ENCODE data around the gene OSBPL1A.

The OSBPL1A gene

GRCh38 chr18:24254071-24254470 is 143.6 kb downstream of the OSBPL1A start:
- H3K27ac ChIP-seq = no peak overlapping the region
- TF ChIP-seq ZFX (IDR thresholded peaks at IDR 0.05; ENCODE audit: borderline replicate concordance) (no peak), CTCF (IDR thresholded peaks at IDR 0.05) (no peak)

GRCh38 chr18:24249716-24250115 is 147.9 kb downstream of the OSBPL1A start:
- H3K27ac ChIP-seq = no peak overlapping the region
- TF ChIP-seq ZFX (IDR thresholded peaks at IDR 0.05; ENCODE audit: borderline replicate concordance) = no peak
- no peak for TF ChIP-seq CTCF (IDR thresholded peaks at IDR 0.05)

- no peak for TF ChIP-seq CTCF (IDR thresholded peaks at IDR 0.05)
- no peak for TF ChIP-seq ZFX (IDR thresholded peaks at IDR 0.05; ENCODE audit: borderline replicate concordance)
- H3K27ac ChIP-seq = no peak overlapping the region
Observed at GRCh38 chr18:24248359-24248758, 149.3 kb downstream of the OSBPL1A start.

- no peak for TF ChIP-seq ZFX (IDR thresholded peaks at IDR 0.05; ENCODE audit: borderline replicate concordance)
- no peak for TF ChIP-seq CTCF (IDR thresholded peaks at IDR 0.05)
- no peak overlapping the region for H3K27ac ChIP-seq
Observed at GRCh38 chr18:24246143-24246542, 151.5 kb downstream of the OSBPL1A start.

- no peak overlapping the region for H3K27ac ChIP-seq
- no peak for TF ChIP-seq CTCF (IDR thresholded peaks at IDR 0.05)
- TF ChIP-seq ZFX (IDR thresholded peaks at IDR 0.05; ENCODE audit: borderline replicate concordance) = no peak
Observed at GRCh38 chr18:24244698-24245097, 152.9 kb downstream of the OSBPL1A start.

- no peak overlapping the region for H3K27ac ChIP-seq
- TF ChIP-seq ZFX (IDR thresholded peaks at IDR 0.05; ENCODE audit: borderline replicate concordance) (no peak), CTCF (IDR thresholded peaks at IDR 0.05) (no peak)
Observed at GRCh38 chr18:24243677-24244076, 153.9 kb downstream of the OSBPL1A start.

- no peak for TF ChIP-seq ZFX (IDR thresholded peaks at IDR 0.05; ENCODE audit: borderline replicate concordance)
- no peak overlapping the region for H3K27ac ChIP-seq
Observed at GRCh38 chr18:24239341-24239740, 158.3 kb downstream of the OSBPL1A start.

- no peak overlapping the region for H3K27ac ChIP-seq
- TF ChIP-seq ZFX (IDR thresholded peaks at IDR 0.05; ENCODE audit: borderline replicate concordance) (no peak), CTCF (IDR thresholded peaks at IDR 0.05) (no peak)
Observed at GRCh38 chr18:24238387-24238786, 159.2 kb downstream of the OSBPL1A start.

Measured in 22Rv1 (cell line).